ENCODE data around the gene TTC6. TPM values are rescaled to one million over a fixed set of nuclear protein-coding genes. Genes with fewer than 3 reads are reported as not detected.

The TTC6 gene
- total and polyA plus RNA-seq, 4 donors = 0.74 to 21.7 (median 3.6) TPM

DNA sequence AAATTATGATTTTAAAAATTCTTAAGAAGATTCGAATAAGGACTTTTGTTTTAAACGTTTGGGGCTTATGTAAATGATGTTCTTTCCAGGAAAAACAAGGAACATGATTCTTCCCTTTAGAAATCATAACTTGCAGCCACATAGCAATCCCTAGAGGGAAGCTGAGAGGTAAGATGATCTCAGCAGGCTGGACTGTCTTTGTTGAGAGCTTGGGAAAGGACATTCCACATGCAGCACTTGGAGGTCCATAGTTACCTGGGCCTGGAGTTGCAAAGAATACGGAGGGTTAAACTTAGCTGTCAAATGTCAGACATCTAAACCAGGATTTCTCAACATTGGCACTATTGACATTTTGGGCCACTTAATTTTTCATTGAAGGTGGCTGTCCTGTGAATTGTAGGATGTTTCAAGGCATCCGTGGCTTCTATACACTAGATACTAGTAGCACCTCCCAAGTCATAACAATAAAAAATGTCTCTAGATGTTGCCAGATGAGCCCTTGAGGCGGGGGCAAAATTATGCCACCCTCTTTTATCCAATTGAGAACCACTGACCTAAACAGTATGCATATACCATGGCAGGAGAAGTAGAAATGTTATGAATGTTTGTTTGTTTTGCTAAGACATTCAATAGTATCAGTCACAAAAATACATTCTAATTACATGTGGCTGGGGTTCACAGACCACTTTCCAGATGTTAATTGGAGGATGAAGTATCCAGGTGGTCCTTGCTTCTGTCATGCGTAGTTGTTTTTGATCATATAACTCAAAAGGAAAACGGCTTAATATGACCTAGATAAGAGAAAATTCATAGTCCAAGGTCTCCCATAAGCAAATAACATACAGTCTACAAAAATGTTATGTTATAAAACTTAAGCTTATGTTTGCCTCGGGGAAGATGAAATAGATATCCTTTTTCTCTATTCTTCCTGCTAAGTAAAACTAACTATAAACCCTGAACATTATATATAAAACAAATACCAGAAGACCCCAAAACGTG is 30.5 kb downstream of the TTC6 start:
- H3K4me1 ChIP-seq (ENCODE audit: control insufficient read depth in 4 of 4, insufficient read depth in 4 of 4, low read length in 3 of 4) = no peaks in the 10 kb centered on the region
- H3K27ac ChIP-seq (ENCODE audit: low read depth in 1 of 2, low read length in 2 of 2) = no peak overlapping the region
- DNase-seq (ENCODE audit: low spot score) = no peak
- H3K27me3 ChIP-seq (ENCODE audit: control insufficient read depth in 4 of 4, insufficient read depth in 4 of 4, low read length in 3 of 4) = no peaks in the 10 kb centered on the region
- no peaks in the 10 kb centered on the region for H3K36me3 ChIP-seq (ENCODE audit: control insufficient read depth in 4 of 4, insufficient read depth in 3 of 4, low read depth in 1 of 4, low read length in 3 of 4)
- no peak for TF ChIP-seq GABPA (IDR thresholded peaks at IDR 0.05 in 1 of 2, conservative IDR thresholded peaks at IDR 0.05 in 1 of 2)
- TF ChIP-seq, protein P1, sequence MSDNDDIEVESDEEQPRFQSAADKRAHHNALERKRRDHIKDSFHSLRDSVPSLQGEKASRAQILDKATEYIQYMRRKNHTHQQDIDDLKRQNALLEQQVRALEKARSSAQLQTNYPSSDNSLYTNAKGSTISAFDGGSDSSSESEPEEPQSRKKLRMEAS (IDR thresholded peaks at IDR 0.05) = no peak
- TF ChIP-seq HNF4A (conservative IDR thresholded peaks at IDR 0.05) = no peak
- TF ChIP-seq RAD21 (IDR thresholded peaks at IDR 0.05) = no peak
- no peak for TF ChIP-seq RXRA (IDR thresholded peaks at IDR 0.05)
- TF ChIP-seq, protein P2, sequence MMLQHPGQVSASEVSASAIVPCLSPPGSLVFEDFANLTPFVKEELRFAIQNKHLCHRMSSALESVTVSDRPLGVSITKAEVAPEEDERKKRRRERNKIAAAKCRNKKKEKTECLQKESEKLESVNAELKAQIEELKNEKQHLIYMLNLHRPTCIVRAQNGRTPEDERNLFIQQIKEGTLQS (IDR thresholded peaks at IDR 0.05) = no peak
- TF ChIP-seq, protein P3, sequence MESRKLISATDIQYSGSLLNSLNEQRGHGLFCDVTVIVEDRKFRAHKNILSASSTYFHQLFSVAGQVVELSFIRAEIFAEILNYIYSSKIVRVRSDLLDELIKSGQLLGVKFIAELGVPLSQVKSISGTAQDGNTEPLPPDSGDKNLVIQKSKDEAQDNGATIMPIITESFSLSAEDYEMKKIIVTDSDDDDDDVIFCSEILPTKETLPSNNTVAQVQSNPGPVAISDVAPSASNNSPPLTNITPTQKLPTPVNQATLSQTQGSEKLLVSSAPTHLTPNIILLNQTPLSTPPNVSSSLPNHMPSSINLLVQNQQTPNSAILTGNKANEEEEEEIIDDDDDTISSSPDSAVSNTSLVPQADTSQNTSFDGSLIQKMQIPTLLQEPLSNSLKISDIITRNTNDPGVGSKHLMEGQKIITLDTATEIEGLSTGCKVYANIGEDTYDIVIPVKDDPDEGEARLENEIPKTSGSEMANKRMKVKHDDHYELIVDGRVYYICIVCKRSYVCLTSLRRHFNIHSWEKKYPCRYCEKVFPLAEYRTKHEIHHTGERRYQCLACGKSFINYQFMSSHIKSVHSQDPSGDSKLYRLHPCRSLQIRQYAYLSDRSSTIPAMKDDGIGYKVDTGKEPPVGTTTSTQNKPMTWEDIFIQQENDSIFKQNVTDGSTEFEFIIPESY (IDR thresholded peaks at IDR 0.05) = no peak
- TF ChIP-seq FOXA1 (IDR thresholded peaks at IDR 0.05) = no peak
- no peak for TF ChIP-seq JUND (IDR thresholded peaks at IDR 0.05)
- TF ChIP-seq, protein P4, sequence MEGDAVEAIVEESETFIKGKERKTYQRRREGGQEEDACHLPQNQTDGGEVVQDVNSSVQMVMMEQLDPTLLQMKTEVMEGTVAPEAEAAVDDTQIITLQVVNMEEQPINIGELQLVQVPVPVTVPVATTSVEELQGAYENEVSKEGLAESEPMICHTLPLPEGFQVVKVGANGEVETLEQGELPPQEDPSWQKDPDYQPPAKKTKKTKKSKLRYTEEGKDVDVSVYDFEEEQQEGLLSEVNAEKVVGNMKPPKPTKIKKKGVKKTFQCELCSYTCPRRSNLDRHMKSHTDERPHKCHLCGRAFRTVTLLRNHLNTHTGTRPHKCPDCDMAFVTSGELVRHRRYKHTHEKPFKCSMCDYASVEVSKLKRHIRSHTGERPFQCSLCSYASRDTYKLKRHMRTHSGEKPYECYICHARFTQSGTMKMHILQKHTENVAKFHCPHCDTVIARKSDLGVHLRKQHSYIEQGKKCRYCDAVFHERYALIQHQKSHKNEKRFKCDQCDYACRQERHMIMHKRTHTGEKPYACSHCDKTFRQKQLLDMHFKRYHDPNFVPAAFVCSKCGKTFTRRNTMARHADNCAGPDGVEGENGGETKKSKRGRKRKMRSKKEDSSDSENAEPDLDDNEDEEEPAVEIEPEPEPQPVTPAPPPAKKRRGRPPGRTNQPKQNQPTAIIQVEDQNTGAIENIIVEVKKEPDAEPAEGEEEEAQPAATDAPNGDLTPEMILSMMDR (IDR thresholded peaks at IDR 0.05; ENCODE audit: low read depth, low read length, missing input control) = no peak
- no peak for TF ChIP-seq TAF1 (conservative IDR thresholded peaks at IDR 0.05)
- no peak for TF ChIP-seq FOXA2 (IDR thresholded peaks at IDR 0.05)
- TF ChIP-seq YY1 (IDR thresholded peaks at IDR 0.05) = no peak
- TF ChIP-seq, protein P5, sequence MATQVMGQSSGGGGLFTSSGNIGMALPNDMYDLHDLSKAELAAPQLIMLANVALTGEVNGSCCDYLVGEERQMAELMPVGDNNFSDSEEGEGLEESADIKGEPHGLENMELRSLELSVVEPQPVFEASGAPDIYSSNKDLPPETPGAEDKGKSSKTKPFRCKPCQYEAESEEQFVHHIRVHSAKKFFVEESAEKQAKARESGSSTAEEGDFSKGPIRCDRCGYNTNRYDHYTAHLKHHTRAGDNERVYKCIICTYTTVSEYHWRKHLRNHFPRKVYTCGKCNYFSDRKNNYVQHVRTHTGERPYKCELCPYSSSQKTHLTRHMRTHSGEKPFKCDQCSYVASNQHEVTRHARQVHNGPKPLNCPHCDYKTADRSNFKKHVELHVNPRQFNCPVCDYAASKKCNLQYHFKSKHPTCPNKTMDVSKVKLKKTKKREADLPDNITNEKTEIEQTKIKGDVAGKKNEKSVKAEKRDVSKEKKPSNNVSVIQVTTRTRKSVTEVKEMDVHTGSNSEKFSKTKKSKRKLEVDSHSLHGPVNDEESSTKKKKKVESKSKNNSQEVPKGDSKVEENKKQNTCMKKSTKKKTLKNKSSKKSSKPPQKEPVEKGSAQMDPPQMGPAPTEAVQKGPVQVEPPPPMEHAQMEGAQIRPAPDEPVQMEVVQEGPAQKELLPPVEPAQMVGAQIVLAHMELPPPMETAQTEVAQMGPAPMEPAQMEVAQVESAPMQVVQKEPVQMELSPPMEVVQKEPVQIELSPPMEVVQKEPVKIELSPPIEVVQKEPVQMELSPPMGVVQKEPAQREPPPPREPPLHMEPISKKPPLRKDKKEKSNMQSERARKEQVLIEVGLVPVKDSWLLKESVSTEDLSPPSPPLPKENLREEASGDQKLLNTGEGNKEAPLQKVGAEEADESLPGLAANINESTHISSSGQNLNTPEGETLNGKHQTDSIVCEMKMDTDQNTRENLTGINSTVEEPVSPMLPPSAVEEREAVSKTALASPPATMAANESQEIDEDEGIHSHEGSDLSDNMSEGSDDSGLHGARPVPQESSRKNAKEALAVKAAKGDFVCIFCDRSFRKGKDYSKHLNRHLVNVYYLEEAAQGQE (IDR thresholded peaks at IDR 0.05) = no peak
- TF ChIP-seq SP1 (IDR thresholded peaks at IDR 0.05) = no peak
- no peak for TF ChIP-seq NR2F2 (IDR thresholded peaks at IDR 0.05)
- no peaks in the 10 kb centered on the region for H3K9me3 ChIP-seq (ENCODE audit: control insufficient read depth in 4 of 4, low read length in 3 of 4)
- no peak overlapping the region for H3K4me3 ChIP-seq (ENCODE audit: low read depth in 1 of 3, low read length in 3 of 3)
- whole genome bisulfite sequencing = 78% methylated on average over 9 of the region's 9 CpGs
- no peak overlapping the region for H3K9ac ChIP-seq (ENCODE audit: low read depth in 1 of 2, low read length in 2 of 2)

Measured in liver (tissue), 9 donors.